Kidney (tissue), 22 donors: ENCODE results near the gene PSME4. TPM values are rescaled to one million over a fixed set of nuclear protein-coding genes. Genes with fewer than 3 reads are reported as not detected.

Experiments
- DNase-seq, 5 donors: peaks; one replicate each; pipeline ENCODE4 v3.0.0-alpha.2; 2013 to 2020
- FAIRE-seq: peaks from 2 replicates; lab custom pipeline; 2012; peaks lifted over from hg19 to GRCh38; lab: Jason Lieb, UNC
- H3K27ac ChIP-seq, 2 donors: one replicate each; pipeline ENCODE4 v1.7.0; 2013; ENCODE audit warnings: low read depth in 2 of 2, low read length in 2 of 2, inconsistent platforms in 1 of 2
- H3K27me3 ChIP-seq: one replicate; pipeline ENCODE4 v1.7.1; 2013; ENCODE audit warnings: low read length, inconsistent platforms; ENCODE audit not compliant: control insufficient read depth, insufficient read depth
- H3K36me3 ChIP-seq, 3 donors: one replicate each; pipeline versions ENCODE4 v1.7.0 to v1.7.1; 2013; ENCODE audit warnings: low read length in 3 of 3, control low read depth in 1 of 3, inconsistent platforms in 1 of 3; ENCODE audit not compliant: insufficient read depth in 3 of 3, control insufficient read depth in 2 of 3
- H3K4me1 ChIP-seq, 3 donors: one replicate each; pipeline versions ENCODE4 v1.7.0 to v1.7.1; 2013; ENCODE audit warnings: low read length in 3 of 3, inconsistent platforms in 1 of 3, low read depth in 1 of 3; ENCODE audit not compliant: control insufficient read depth in 2 of 3, insufficient read depth in 2 of 3
- H3K4me3 ChIP-seq, 3 donors: one replicate each; pipeline versions ENCODE4 v1.7.0 to v1.8.1; 2013; ENCODE audit warnings: low read length in 3 of 3, control low read depth in 1 of 3, inconsistent platforms in 1 of 3
- H3K9ac ChIP-seq, 3 donors: one replicate each; pipeline versions ENCODE4 v1.7.0 to v1.7.1; 2013; ENCODE audit warnings: low read length in 3 of 3, control low read depth in 1 of 3, inconsistent platforms in 1 of 3
- H3K9me3 ChIP-seq, 3 donors: one replicate each; pipeline versions ENCODE4 v1.7.0 to v1.7.1; 2013; ENCODE audit warnings: low read length in 3 of 3, control low read depth in 1 of 3, inconsistent platforms in 1 of 3; ENCODE audit not compliant: control insufficient read depth in 2 of 3, insufficient read depth in 1 of 3
- intact Hi-C: fragments of 100-400 bp; cut with DNase I; formaldehyde crosslinking; loops from one replicate; pipeline ENCODE4 v1.11.1; 2022
- long read RNA-seq, 10 donors: library from polyadenylated mRNA in 1 of 10; unstranded in 1 of 10; transcript quantifications; one replicate each; pipeline ENCODE4 v2.0.0 and lab custom pipeline, GENCODE V29; 2021 to 2026
- polyA plus RNA-seq: library from polyadenylated mRNA; stranded (reverse); fragments of 350-450 nt; fragmentation: Illumina TruSeq; extraction: RNeasy Lipid Tissue Mini Kit (QIAGEN cat#74804); gene quantifications from one replicate; pipeline ENCODE4 v1.2.3, GENCODE V29; 2014; ENCODE audit warnings: low read depth, low replicate concordance; ENCODE audit not compliant: insufficient read depth
- total RNA-seq: library from RNA; stranded (reverse); fragmentation: NEBNext Ultra II Directional; extraction: Animal tissue kit (Norgen Biotek cat#: 25700); gene quantifications from one replicate; pipeline ENCODE4 v1.2.1, GENCODE V29; 2021
- TF ChIP-seq, protein P1 (sequence below): IDR thresholded peaks from 3 replicates; pipeline ENCODE4 v1.5.1; 2012; ENCODE audit warnings: mild to moderate bottlenecking, moderate library complexity, borderline replicate concordance; ENCODE audit not compliant: insufficient read depth; ENCODE audit errors: extremely low read depth
- donor health status: control.
- donor health status: control.
- donor health status: control.
- donor health status: control.
- donor health status: control.
- donor health status: DM: yes; HTN: yes; CAD: no.
- donor health status: Normal renal cell carcinoma (clear cell type).

The PSME4 gene, protein sequence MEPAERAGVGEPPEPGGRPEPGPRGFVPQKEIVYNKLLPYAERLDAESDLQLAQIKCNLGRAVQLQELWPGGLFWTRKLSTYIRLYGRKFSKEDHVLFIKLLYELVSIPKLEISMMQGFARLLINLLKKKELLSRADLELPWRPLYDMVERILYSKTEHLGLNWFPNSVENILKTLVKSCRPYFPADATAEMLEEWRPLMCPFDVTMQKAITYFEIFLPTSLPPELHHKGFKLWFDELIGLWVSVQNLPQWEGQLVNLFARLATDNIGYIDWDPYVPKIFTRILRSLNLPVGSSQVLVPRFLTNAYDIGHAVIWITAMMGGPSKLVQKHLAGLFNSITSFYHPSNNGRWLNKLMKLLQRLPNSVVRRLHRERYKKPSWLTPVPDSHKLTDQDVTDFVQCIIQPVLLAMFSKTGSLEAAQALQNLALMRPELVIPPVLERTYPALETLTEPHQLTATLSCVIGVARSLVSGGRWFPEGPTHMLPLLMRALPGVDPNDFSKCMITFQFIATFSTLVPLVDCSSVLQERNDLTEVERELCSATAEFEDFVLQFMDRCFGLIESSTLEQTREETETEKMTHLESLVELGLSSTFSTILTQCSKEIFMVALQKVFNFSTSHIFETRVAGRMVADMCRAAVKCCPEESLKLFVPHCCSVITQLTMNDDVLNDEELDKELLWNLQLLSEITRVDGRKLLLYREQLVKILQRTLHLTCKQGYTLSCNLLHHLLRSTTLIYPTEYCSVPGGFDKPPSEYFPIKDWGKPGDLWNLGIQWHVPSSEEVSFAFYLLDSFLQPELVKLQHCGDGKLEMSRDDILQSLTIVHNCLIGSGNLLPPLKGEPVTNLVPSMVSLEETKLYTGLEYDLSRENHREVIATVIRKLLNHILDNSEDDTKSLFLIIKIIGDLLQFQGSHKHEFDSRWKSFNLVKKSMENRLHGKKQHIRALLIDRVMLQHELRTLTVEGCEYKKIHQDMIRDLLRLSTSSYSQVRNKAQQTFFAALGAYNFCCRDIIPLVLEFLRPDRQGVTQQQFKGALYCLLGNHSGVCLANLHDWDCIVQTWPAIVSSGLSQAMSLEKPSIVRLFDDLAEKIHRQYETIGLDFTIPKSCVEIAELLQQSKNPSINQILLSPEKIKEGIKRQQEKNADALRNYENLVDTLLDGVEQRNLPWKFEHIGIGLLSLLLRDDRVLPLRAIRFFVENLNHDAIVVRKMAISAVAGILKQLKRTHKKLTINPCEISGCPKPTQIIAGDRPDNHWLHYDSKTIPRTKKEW (N-terminal part only)
- 41.7 TPM for total RNA-seq
- polyA plus RNA-seq: 23.4 TPM
- long read RNA-seq, donor 1, partial matches to known transcripts: 0 of 1 reads
- long read RNA-seq, donor 1, other reads (novel, unspliced or antisense): 0 of 1 reads
- long read RNA-seq, donor 2, partial matches to known transcripts: 14 of 14 reads
- long read RNA-seq, donor 2, other reads (novel, unspliced or antisense): 0 of 14 reads
- long read RNA-seq, donor 3, full-length matches to known transcripts: 1 of 17 reads
- long read RNA-seq, donor 3, partial matches to known transcripts: 16 of 17 reads
- long read RNA-seq, donor 3, other reads (novel, unspliced or antisense): 0 of 17 reads
- long read RNA-seq, donor 4, partial matches to known transcripts: 6 of 7 reads
- long read RNA-seq, donor 4, other reads (novel, unspliced or antisense): 0 of 7 reads
- long read RNA-seq, donor 5: 0 reads
- long read RNA-seq, donor 6, partial matches to known transcripts: 0 of 1 reads
- long read RNA-seq, donor 6, other reads (novel, unspliced or antisense): 0 of 1 reads
- long read RNA-seq, donor 7, partial matches to known transcripts: 4 of 8 reads
- long read RNA-seq, donor 7, other reads (novel, unspliced or antisense): 4 of 8 reads
- long read RNA-seq, donor 8, partial matches to known transcripts: 8 of 8 reads
- long read RNA-seq, donor 8, other reads (novel, unspliced or antisense): 0 of 8 reads
- long read RNA-seq, donor 9: 0 reads
- long read RNA-seq, donor 10, partial matches to known transcripts: 24 of 52 reads
- long read RNA-seq, donor 10, other reads (novel, unspliced or antisense): 27 of 52 reads

DNA sequence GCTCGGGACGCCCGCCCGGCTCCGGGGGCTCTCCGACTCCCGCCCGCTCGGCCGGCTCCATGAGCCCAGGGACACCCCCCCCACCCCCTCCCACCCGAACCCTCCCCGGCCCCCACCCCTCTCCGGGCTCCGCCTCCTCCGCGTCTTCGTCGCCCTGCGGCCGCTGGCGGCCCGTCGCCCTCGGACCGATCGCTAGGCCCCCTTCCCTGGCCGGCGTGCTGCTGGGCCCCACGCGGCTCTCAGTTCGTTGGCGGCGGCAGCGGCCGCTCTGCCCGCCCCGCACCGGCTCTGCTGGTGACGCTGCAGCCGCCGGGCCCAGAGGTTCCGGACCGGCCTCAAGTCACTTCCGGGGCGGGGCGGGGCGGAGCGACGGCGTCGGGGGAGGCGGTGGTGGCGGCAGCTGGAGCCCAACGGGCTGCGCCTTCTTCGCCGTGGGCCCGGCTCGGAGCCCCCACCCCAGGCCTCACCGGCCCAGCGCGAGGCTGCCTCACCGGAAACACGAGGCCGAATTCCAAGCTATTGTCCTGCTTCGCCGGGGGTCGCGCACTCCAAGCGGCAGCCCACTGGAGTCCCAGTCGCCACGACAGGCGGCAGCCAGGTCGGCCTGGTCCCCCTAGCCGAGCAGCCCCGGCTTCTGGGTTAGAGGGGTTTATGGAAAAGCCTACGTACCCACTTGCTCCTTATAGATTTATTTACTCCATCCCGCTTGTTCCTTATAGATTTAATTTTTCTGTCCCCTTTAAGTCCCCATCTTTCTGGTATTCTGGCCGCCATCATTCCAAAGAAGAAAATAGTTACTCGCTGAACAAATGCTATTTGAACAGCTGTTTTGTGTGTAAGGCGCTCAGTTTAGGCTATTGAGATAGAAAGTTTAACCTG is at the start of gene PSME4:
Gene PSME4, minus strand, starts transcription at position 270 of the 879 bp plus-strand sequence. Its CDS starts 209 bp downstream, at position 61.
- peak; percentile 96 to 98 (median 98) for DNase-seq
- intact Hi-C loops: no loop called here
- H3K9ac ChIP-seq: peak within 1 kb of the TSS; percentile 70 to 96 (median 94)
- H3K4me1 ChIP-seq: peaks cover 0 to 6% (median 2%) of the 10 kb centered on the region in 3 donors
- peak within 1 kb of the TSS; percentile 87 to 94 (median 89) for H3K4me3 ChIP-seq
- peaks cover 0 to 4% (median 0%) of the 10 kb centered on the region in 3 donors for H3K36me3 ChIP-seq
- H3K27me3 ChIP-seq: no peaks in the 10 kb centered on the region
- H3K9me3 ChIP-seq: no peaks in the 10 kb centered on the region
- TF ChIP-seq, protein P1, sequence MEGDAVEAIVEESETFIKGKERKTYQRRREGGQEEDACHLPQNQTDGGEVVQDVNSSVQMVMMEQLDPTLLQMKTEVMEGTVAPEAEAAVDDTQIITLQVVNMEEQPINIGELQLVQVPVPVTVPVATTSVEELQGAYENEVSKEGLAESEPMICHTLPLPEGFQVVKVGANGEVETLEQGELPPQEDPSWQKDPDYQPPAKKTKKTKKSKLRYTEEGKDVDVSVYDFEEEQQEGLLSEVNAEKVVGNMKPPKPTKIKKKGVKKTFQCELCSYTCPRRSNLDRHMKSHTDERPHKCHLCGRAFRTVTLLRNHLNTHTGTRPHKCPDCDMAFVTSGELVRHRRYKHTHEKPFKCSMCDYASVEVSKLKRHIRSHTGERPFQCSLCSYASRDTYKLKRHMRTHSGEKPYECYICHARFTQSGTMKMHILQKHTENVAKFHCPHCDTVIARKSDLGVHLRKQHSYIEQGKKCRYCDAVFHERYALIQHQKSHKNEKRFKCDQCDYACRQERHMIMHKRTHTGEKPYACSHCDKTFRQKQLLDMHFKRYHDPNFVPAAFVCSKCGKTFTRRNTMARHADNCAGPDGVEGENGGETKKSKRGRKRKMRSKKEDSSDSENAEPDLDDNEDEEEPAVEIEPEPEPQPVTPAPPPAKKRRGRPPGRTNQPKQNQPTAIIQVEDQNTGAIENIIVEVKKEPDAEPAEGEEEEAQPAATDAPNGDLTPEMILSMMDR: no peak
- peak within 1 kb of the TSS; percentile 88 to 91 for H3K27ac ChIP-seq
- no peak for FAIRE-seq

DNA sequence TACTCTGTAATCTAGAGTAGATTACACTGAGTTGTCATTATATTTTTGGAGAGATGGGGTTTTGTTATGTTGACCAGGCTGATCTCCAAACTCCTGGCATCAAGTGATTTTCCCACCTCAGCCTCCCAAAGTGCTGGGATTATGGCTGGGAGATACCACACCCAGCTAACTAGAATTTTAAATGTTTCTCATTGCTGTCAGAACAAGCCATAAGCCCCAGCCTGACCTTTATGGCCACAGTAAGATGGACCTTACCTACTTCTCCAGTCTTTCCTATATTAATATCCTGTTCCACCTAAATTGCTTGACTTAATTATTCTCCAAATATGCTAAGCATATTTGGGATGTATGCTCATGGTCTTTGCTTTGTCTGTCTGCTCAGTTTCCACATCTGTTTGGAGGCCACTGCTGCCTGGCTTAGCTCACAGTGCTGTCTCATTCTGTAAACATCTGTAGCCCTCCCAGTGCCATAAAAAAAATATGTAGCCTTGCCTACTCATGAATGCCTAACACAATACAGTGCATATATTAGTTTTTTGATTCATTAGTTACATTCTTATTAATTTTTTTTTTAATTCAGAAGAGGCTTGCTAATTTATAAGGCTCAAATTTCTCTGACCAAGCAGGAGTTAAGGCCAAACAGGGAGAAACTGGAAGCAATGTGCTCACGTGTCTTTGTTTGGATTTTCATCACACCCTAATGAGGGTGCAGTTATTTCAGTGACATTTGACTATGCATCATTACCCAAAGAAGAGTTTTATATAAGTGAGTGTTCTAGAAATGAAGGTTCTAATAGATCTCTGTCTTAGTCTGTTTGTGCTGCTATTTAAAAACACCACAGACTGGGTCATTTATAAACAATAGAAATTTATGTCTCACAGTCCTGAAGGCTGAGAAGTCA is 45.3 kb upstream of the PSME4 start:
- intact Hi-C loops: no loop called here
- Histone ChIP-seq H3K36me3 (no peaks in the 10 kb centered on the region), H3K4me1 (no peaks in the 10 kb centered on the region), H3K27me3 (no peaks in the 10 kb centered on the region), H3K9me3 (peaks cover 1 to 3% (median 2%) of the 10 kb centered on the region in 3 donors), H3K9ac (no peak overlapping the region), H3K27ac (no peak overlapping the region), H3K4me3 (no peak overlapping the region)
- peak in 1 of 5 donors; percentile 28 for DNase-seq
- FAIRE-seq: no peak
- TF ChIP-seq, protein P1: no peak
